ENCODE results near the gene OR5H1.
"Not testable (repeated sequence)": the region's sequence is repeated elsewhere in the genome, so short reads cannot be mapped to it uniquely, and the experiment has no call there.

Gene OR5H1

GRCh38 chr3:98148751-98149150 is 18.2 kb downstream of the OR5H1 start:
- POLR2A ChIA-PET, result no interaction called here
- Histone ChIP-seq H3K4me1 (ENCODE audit: control insufficient read depth, insufficient read depth, low read length) (no peaks in the 10 kb centered on the region), H3K36me3 (ENCODE audit: control insufficient read depth in 2 of 2, insufficient read depth in 1 of 2, low read length in 2 of 2) (no peaks in the 10 kb centered on the region)

GRCh38 chr3:98149456-98149855 is 18.9 kb downstream of the OR5H1 start:
- H3K27ac ChIP-seq (ENCODE audit: extremely low read depth, low read depth, low read length); H3K4me1 ChIP-seq (ENCODE audit: control insufficient read depth, insufficient read depth, low read length); H3K9me3 ChIP-seq (ENCODE audit: control insufficient read depth, insufficient read depth, low read depth, low read length); CTCF ChIA-PET; POLR2A ChIA-PET; H3K4me3 ChIP-seq (ENCODE audit: low read depth, low read length); H3K36me3 ChIP-seq (ENCODE audit: control insufficient read depth in 2 of 2, insufficient read depth in 1 of 2, low read length in 2 of 2): not testable (repeated sequence)

More at GRCh38 chr3:98148751-98149150, 18.2 kb downstream of the OR5H1 start:
- H3K4me3 ChIP-seq (ENCODE audit: low read depth, low read length), result no peak overlapping the region
- no peak overlapping the region for H3K27ac ChIP-seq (ENCODE audit: extremely low read depth, low read depth, low read length)
- H3K9me3 ChIP-seq (ENCODE audit: control insufficient read depth, insufficient read depth, low read depth, low read length), result no peaks in the 10 kb centered on the region
- TF ChIP-seq, protein P1, sequence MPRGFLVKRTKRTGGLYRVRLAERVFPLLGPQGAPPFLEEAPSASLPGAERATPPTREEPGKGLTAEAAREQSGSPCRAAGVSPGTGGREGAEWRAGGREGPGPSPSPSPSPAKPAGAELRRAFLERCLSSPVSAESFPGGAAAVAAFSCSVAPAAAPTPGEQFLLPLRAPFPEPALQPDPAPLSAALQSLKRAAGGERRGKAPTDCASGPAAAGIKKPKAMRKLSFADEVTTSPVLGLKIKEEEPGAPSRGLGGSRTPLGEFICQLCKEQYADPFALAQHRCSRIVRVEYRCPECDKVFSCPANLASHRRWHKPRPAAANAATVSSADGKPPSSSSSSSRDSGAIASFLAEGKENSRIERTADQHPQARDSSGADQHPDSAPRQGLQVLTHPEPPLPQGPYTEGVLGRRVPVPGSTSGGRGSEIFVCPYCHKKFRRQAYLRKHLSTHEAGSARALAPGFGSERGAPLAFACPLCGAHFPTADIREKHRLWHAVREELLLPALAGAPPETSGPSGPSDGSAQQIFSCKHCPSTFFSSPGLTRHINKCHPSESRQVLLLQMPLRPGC (tag by site-specific recombination; IDR thresholded peaks at IDR 0.05), result no peak
- TF ChIP-seq ZNF350 (tag by site-specific recombination; IDR thresholded peaks at IDR 0.05) (no peak), ZBTB11 (tag by site-specific recombination; conservative IDR thresholded peaks at IDR 0.05; ENCODE audit: low read depth) (no peak)
- TF ChIP-seq, protein P2, sequence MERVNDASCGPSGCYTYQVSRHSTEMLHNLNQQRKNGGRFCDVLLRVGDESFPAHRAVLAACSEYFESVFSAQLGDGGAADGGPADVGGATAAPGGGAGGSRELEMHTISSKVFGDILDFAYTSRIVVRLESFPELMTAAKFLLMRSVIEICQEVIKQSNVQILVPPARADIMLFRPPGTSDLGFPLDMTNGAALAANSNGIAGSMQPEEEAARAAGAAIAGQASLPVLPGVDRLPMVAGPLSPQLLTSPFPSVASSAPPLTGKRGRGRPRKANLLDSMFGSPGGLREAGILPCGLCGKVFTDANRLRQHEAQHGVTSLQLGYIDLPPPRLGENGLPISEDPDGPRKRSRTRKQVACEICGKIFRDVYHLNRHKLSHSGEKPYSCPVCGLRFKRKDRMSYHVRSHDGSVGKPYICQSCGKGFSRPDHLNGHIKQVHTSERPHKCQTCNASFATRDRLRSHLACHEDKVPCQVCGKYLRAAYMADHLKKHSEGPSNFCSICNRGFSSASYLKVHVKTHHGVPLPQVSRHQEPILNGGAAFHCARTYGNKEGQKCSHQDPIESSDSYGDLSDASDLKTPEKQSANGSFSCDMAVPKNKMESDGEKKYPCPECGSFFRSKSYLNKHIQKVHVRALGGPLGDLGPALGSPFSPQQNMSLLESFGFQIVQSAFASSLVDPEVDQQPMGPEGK (tag by site-specific recombination; IDR thresholded peaks at IDR 0.05), result no peak
- CTCF ChIA-PET, result no interaction called here

GRCh38 chr3:98151241-98151640 is 20.7 kb downstream of the OR5H1 start:
- Histone ChIP-seq H3K9me3 (ENCODE audit: control insufficient read depth, insufficient read depth, low read depth, low read length) (no peaks in the 10 kb centered on the region), H3K4me3 (ENCODE audit: low read depth, low read length) (no peak overlapping the region), H3K4me1 (ENCODE audit: control insufficient read depth, insufficient read depth, low read length) (no peaks in the 10 kb centered on the region), H3K27ac (ENCODE audit: extremely low read depth, low read depth, low read length) (no peak overlapping the region), H3K36me3 (ENCODE audit: control insufficient read depth in 2 of 2, insufficient read depth in 1 of 2, low read length in 2 of 2) (no peaks in the 10 kb centered on the region)
- CTCF ChIA-PET, result no interaction called here
- POLR2A ChIA-PET, result no interaction called here
- TF ChIP-seq ZNF664 (tag by site-specific recombination; IDR thresholded peaks at IDR 0.05) (no peak), ZFHX2 (tag by site-specific recombination; conservative IDR thresholded peaks at IDR 0.05) (no peak), ZNF843 (tag by site-specific recombination; IDR thresholded peaks at IDR 0.05) (no peak), ZNF366 (tag by site-specific recombination; conservative IDR thresholded peaks at IDR 0.05) (no peak), HOXA7 (CRISPR knock-in tag; IDR thresholded peaks at IDR 0.05; ENCODE audit: borderline replicate concordance) (no peak), ZBTB44 (tag by site-specific recombination; IDR thresholded peaks at IDR 0.05) (no peak), ZNF707 (tag by site-specific recombination; IDR thresholded peaks at IDR 0.05) (no peak), ZNF518A (tag by site-specific recombination; conservative IDR thresholded peaks at IDR 0.05; ENCODE audit: low read depth) (no peak)
- TF ChIP-seq, protein P3, sequence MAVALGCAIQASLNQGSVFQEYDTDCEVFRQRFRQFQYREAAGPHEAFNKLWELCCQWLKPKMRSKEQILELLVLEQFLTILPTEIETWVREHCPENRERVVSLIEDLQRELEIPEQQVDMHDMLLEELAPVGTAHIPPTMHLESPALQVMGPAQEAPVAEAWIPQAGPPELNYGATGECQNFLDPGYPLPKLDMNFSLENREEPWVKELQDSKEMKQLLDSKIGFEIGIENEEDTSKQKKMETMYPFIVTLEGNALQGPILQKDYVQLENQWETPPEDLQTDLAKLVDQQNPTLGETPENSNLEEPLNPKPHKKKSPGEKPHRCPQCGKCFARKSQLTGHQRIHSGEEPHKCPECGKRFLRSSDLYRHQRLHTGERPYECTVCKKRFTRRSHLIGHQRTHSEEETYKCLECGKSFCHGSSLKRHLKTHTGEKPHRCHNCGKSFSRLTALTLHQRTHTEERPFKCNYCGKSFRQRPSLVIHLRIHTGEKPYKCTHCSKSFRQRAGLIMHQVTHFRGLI (tag by site-specific recombination; IDR thresholded peaks at IDR 0.05), result no peak
